Spinal cord (tissue), 10 donors: ENCODE data around the gene WDR33. TPM values are rescaled to one million over a fixed set of nuclear protein-coding genes. Genes with fewer than 3 reads are reported as not detected.

Experiments
- DNase-seq, 6 donors: peaks; one replicate each; pipeline versions ENCODE4 v3.0.0 to v3.0.0-alpha.2; 2013 to 2015; ENCODE audit warnings: low spot score in 6 of 6, low read depth in 4 of 6
- H3K27ac ChIP-seq: one replicate; pipeline ENCODE4 v1.5.1; 2013; ENCODE audit warnings: low read depth, low read length, control low read depth
- H3K27me3 ChIP-seq: one replicate; pipeline ENCODE4 v1.6.1; 2013; ENCODE audit warnings: low read length; ENCODE audit not compliant: control insufficient read depth, insufficient read depth
- H3K36me3 ChIP-seq: one replicate; pipeline ENCODE4 v1.6.1; 2013; ENCODE audit warnings: low read length; ENCODE audit not compliant: control insufficient read depth, insufficient read depth
- H3K4me1 ChIP-seq: one replicate; pipeline ENCODE4 v1.6.1; 2013; ENCODE audit warnings: low read length; ENCODE audit not compliant: control insufficient read depth, insufficient read depth
- H3K4me3 ChIP-seq: one replicate; pipeline ENCODE4 v1.5.1; 2013; ENCODE audit warnings: low read depth, low read length, control low read depth
- H3K9me3 ChIP-seq: one replicate; pipeline ENCODE4 v1.6.1; 2013; ENCODE audit warnings: low read length; ENCODE audit not compliant: control insufficient read depth, insufficient read depth
- WGBS: methylation state at CpG from one replicate; pipeline ENCODE4 v1.1.5; 2013; ENCODE audit warnings: missing lambda C conversion rate; ENCODE audit not compliant: insufficient coverage; 5-methylcytosine and 5-hydroxymethylcytosine counted together
- polyA plus RNA-seq, 2 donors: library from polyadenylated mRNA; unstranded; fragments of 120-200 nt; gene quantifications; one replicate each; pipeline ENCODE4 v1.2.1, GENCODE V29; 2013; ENCODE audit not compliant: insufficient read length in 2 of 2
- total RNA-seq, 2 donors: library from RNA; depleted of rRNA in 1 of 2; stranded (reverse); fragments of 120-200 nt in 1 of 2; fragments of >200 nt in 1 of 2; gene quantifications; one replicate each; pipeline versions ENCODE4 v1.2.3 to v1.2.4, GENCODE V29; 2013 to 2014
- donor health status: healthy.

Gene WDR33
- total and polyA plus RNA-seq, 4 donors, result 37.4 to 59.1 (median 42.5) TPM

DNA sequence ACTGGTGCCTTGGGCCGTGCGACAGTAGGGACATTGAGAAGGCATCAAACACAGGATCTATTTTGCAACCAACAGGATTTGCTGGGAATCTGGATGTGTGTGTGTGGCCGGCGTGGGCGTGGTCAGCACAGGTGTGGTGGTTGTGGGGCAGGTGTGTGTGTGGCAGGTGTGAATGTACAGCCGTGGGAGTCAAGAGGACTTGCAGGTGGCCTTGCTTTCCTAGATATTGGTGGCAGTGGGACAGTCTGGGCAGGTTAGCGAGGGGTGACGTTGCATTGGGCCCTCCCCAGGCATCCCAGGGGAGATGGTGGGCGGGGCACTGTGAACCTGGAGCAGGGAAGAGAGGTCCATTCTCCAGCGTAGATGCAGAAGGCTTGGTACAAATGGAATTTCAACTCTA, 132.4 kb downstream of the WDR33 start:
- no peak for DNase-seq
- Histone ChIP-seq H3K27me3 (peaks cover 10% of the 10 kb centered on the region), H3K27ac (no peak overlapping the region), H3K9me3 (no peaks in the 10 kb centered on the region), H3K4me3 (no peak overlapping the region), H3K4me1 (peaks cover 36% of the 10 kb centered on the region), H3K36me3 (peaks cover 2% of the 10 kb centered on the region)
- 84% methylated on average over 10 of the region's 10 CpGs for WGBS

DNA sequence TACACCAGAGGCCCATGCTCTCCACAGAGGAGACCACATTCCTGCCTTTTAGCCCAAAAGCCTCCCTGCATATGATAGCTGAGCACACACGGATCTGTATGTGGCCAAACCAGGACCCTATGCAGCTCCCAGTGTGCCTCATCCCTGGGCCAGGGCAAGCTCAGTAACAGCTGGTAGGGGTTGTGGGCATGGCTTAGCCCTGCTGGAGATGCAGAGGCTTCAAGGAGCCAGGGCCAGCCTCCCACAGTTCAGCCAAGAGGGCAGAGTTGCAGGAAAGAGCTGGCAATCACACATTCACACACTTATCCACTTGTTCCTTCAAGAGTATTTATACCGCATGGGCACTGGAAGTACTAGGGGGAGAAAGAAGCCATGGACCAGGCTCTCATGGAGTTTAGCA, 134.1 kb downstream of the WDR33 start:
- Histone ChIP-seq H3K27ac (no peak overlapping the region), H3K4me3 (no peak overlapping the region), H3K36me3 (peaks cover 2% of the 10 kb centered on the region), H3K4me1 (peaks cover 40% of the 10 kb centered on the region), H3K9me3 (no peaks in the 10 kb centered on the region), H3K27me3 (peaks cover 10% of the 10 kb centered on the region)
- DNase-seq, result no peak
- WGBS, result 67% methylated on average over 1 of the region's 2 CpGs

GRCh38 chr2:127675331-127676261, 135.4 kb downstream of the WDR33 start, which contains the start of gene LIMS2:
LIMS2 (minus strand) TSS chr2:127675530; CDS start chr2:127675024, 506 bp downstream.
- Histone ChIP-seq H3K4me1 (peaks cover 29% of the 10 kb centered on the region), H3K27me3 (peaks cover 6% of the 10 kb centered on the region), H3K9me3 (no peaks in the 10 kb centered on the region), H3K27ac (no peak within 1 kb of the TSS), H3K36me3 (no peaks in the 10 kb centered on the region), H3K4me3 (peak within 1 kb of the TSS; percentile 52)
- WGBS, result 2% methylated on average over 30 of the region's 56 CpGs
- peak in 2 of 6 donors; percentile 65 to 74 for DNase-seq

- Histone ChIP-seq H3K27me3 (peaks cover 6% of the 10 kb centered on the region), H3K9me3 (no peaks in the 10 kb centered on the region), H3K4me3 (peak overlapping the region; percentile 26), H3K27ac (no peak overlapping the region), H3K36me3 (no peaks in the 10 kb centered on the region), H3K4me1 (peaks cover 27% of the 10 kb centered on the region)
- 8% methylated on average over 54 of the region's 72 CpGs for WGBS
- no peak for DNase-seq
Observed at GRCh38 chr2:127674241-127675209, 136.4 kb downstream of the WDR33 start.

DNA sequence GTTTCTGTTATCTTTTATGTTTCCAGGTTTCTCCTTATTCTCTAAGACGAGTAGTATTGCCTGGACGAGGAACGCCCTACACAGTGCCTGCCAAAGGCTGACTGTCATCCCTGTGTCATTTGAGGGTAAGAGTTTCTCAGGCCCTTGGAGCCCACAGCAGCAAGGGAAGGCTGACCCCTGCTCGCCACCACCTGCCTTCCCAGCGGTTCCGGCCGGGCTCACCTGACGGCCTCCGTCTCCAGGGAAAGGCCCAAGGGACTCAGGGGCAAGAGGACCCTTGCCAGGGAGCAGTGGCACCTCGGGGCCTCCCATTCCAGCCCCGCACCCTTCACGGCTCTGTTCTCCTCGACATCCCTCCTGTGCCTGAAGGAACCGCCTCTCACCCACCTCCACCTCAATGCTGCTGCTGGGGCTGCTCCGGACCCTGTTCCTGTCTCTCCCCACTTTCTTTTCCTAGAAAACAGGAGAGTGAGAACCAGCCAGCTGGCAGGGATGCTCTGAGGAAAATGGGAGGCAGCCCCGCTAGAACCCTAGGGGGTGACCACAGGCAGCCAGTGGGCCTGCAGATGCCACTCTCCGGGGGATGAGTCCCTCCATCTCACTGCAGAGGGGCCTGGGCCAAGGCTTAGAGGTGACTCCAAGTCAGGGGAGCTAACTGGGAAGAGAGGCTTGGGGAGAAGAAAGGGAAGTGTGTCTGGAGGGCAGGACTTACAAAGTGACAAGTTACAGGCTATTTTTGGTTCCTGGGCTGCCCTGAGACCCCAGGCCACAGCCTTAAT, 137.5 kb downstream of the WDR33 start:
- H3K4me3 ChIP-seq, result peak overlapping the region; percentile 26
- no peak overlapping the region for H3K27ac ChIP-seq
- H3K9me3 ChIP-seq, result no peaks in the 10 kb centered on the region
- no peak for DNase-seq
- 81% methylated on average over 12 of the region's 17 CpGs for WGBS
- peaks cover 27% of the 10 kb centered on the region for H3K4me1 ChIP-seq
- peaks cover 6% of the 10 kb centered on the region for H3K27me3 ChIP-seq
- H3K36me3 ChIP-seq, result no peaks in the 10 kb centered on the region

DNA sequence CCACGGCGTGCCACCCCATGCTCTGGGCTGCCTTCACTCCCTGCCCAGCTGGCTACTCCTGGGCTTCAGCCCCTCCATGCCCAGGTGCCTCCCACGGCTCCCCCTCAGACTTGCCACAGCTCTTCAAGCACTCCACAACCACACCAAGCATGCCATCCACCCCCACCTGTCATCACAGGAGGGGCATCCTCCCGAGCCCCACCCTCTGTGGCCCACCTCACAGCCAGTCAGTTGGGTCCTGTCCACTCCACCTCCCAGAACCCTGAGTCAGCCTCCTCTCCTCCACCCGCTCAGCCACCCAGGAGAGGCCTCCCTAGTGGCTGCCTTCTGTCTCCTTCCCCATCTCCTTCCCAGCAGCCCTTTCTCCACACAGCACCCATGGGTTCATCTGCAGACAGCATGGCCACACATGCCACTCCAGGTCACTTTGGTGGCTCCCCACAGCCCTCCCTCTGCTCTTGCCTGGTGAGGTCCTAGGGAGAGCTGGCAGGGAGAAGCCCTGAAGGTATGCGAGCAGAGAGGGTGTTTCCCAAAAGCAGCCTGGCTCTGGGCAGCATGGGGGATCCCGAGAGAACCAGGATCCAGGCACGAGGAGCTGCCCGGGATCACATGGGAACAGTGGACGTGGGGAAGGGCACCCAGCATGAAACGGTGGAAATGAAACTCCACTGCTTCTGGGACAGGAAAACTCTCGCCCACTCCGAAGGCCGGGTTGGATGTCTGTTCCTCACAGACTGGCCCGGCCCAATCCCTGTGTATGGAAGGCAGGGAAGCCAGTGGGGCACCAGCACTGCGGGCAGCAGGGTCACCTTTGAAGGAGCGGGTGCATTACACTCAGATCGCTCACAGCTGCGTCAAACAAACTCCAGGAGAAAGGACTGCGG, 138.4 kb downstream of the WDR33 start:
- Histone ChIP-seq H3K9me3 (no peaks in the 10 kb centered on the region), H3K27me3 (peaks cover 6% of the 10 kb centered on the region), H3K4me3 (no peak overlapping the region), H3K4me1 (peaks cover 27% of the 10 kb centered on the region), H3K27ac (no peak overlapping the region), H3K36me3 (no peaks in the 10 kb centered on the region)
- DNase-seq, result no peak
- WGBS, result 77% methylated on average over 15 of the region's 20 CpGs

DNA sequence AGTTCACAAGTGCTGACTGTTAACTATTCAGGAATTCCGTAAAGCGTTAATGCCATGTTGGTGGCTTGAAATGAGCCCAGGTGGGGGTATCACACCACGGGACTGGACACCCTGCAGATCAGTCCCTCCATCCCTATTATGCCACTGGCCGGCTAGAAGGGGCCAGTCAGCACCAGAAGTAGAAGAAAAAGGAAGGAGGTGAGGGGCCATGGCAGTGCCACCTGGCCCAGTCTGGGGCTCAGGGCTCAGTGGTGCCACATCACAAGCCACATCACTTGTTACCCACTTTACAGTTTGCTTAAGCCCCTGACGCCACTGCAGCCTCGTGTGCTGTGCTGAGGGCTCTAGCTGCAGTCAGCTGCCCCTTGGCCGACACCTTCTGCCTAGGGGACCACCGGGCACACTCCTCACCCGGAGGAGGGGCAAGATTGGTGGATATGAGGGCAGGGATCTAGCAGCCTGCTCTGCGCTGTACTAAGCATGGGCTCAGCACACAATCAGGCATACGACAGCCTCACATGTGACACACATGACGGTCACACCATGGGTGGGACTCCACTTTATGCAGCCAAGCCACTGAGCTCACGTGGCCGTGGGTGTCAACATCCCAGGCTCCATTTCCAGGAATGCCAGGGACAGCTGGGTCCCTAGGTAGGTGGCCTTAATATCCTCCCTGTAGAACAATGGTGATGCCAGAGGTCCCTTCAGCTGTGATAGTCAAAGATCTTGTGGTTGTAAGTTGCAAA, 139.2 kb downstream of the WDR33 start:
- 84% methylated on average over 12 of the region's 14 CpGs for WGBS
- H3K27me3 ChIP-seq, result peaks cover 7% of the 10 kb centered on the region
- DNase-seq, result no peak
- peaks cover 27% of the 10 kb centered on the region for H3K4me1 ChIP-seq
- H3K27ac ChIP-seq, result no peak overlapping the region
- H3K36me3 ChIP-seq, result no peaks in the 10 kb centered on the region
- H3K4me3 ChIP-seq, result no peak overlapping the region
- H3K9me3 ChIP-seq, result no peaks in the 10 kb centered on the region

DNA sequence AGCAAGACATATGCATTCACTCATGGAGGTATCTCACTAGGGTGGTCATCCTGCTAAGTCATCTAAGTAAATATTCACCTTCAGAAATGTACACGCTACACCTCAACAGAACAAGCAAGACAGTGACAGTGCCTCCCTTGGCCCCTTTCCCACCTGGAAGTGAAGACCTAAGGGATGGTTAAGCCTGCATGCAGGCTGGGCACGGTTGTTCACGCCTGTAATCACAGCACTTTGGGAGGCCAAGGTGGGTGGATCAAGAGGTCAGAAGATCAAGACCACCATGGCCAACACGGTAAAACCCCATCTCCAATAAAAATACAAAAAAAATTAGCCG, 140.0 kb downstream of the WDR33 start:
- peaks cover 7% of the 10 kb centered on the region for H3K27me3 ChIP-seq
- WGBS, result no CpG with 5 or more reads among the region's 5 CpGs
- no peak for DNase-seq
- no peaks in the 10 kb centered on the region for H3K9me3 ChIP-seq
- H3K27ac ChIP-seq, result no peak overlapping the region
- H3K36me3 ChIP-seq, result no peaks in the 10 kb centered on the region
- H3K4me3 ChIP-seq, result no peak overlapping the region
- peaks cover 21% of the 10 kb centered on the region for H3K4me1 ChIP-seq
